K562 (cell line): ENCODE measurements around the gene ITK. TPM values are rescaled to one million over a fixed set of nuclear protein-coding genes. Genes with fewer than 3 reads are reported as not detected.

Experiments
- CBX5 ChIP-seq: IDR thresholded peaks from 2 replicates; pipeline ENCODE4 v1.6.1; 2014; ENCODE audit warnings: low read depth, borderline replicate concordance
- CREM ChIP-seq: IDR thresholded peaks from 2 replicates; pipeline ENCODE4 v1.6.1; 2014; ENCODE audit warnings: antibody characterized with exemption, low read depth
- GABPB2 ChIP-seq: fragments of 250-450 bp; sonication (Bioruptor Pico); conservative IDR thresholded peaks from 2 replicates; pipeline ENCODE4 v1.5.1; 2021; ENCODE audit warnings: mild to moderate bottlenecking
- HNRNPUL1 ChIP-seq: fragments of 200-400 bp; formaldehyde crosslinking; IDR thresholded peaks from 2 replicates; pipeline ENCODE4 v1.6.1; 2017; ENCODE audit warnings: low read length
- MGA ChIP-seq: fragments of 450-650 bp; IDR thresholded peaks from 2 replicates; pipeline ENCODE4 v1.6.1; 2016; ENCODE audit warnings: mild to moderate bottlenecking, moderate library complexity
- NR1H2 ChIP-seq: sonication (generic); formaldehyde crosslinking; IDR thresholded peaks from 2 replicates; pipeline ENCODE4 v1.4.0; 2020; ENCODE audit warnings: mild to moderate bottlenecking, missing genetic modification reagents
- ZNF696 ChIP-seq: fragments of 250-450 bp; sonication (Bioruptor Pico); conservative IDR thresholded peaks from 2 replicates; pipeline ENCODE4 v1.4.0; 2020; ENCODE audit warnings: mild to moderate bottlenecking, moderate library complexity
- polyA plus RNA-seq, 8 experiments: library from polyadenylated mRNA; depleted of rRNA in 4 of 8; stranded (reverse) in 5 of 8; unstranded in 3 of 8; fragments of >200 nt; fragmentation: Nextera tagmentation in 2 of 8; fragmentation: Illumina TruSeq in 1 of 8; extraction: Ambion mirVana in 2 of 8; extraction: Trizol in 1 of 8; gene quantifications; 2 replicates each; pipeline versions ENCODE4 v1.2.1 to v1.2.3, GENCODE V29; 2011 to 2014; ENCODE audit warnings: inconsistent platforms in 1 of 8, missing spikeins in 1 of 8
- total RNA-seq, 7 experiments: library from RNA; depleted of rRNA in 6 of 7; stranded (reverse); fragments of >200 nt in 6 of 7; fragmentation: Illumina TruSeq in 2 of 7; extraction: Trizol in 2 of 7; gene quantifications; 2 replicates each; pipeline versions ENCODE4 v1.2.1 to v1.2.3, GENCODE V29; 2011 to 2021; ENCODE audit warnings: low replicate concordance in 1 of 7
- TF ChIP-seq, protein P1 (sequence below): sonication (generic); formaldehyde crosslinking; IDR thresholded peaks from 2 replicates; pipeline ENCODE4 v1.8.0; 2022; ENCODE audit warnings: mild to moderate bottlenecking, missing genetic modification reagents
- TF ChIP-seq, protein P2 (sequence below): fragments of 450-650 bp; formaldehyde crosslinking; IDR thresholded peaks from 2 replicates; pipeline ENCODE4 v1.4.0; 2022; ENCODE audit warnings: missing genetic modification characterization
- TF ChIP-seq, protein P3 (sequence below): sonication (generic); formaldehyde crosslinking; IDR thresholded peaks from 2 replicates; pipeline ENCODE4 v1.8.1; 2023; ENCODE audit warnings: mild to moderate bottlenecking, missing genetic modification reagents

The ITK gene
- total and polyA plus RNA-seq, 9 of the 15 experiments (the other 6 are each of a cell fraction or from before 2014, with no cell fraction given): 0.04 to 0.75 TPM; not detected in 7

DNA sequence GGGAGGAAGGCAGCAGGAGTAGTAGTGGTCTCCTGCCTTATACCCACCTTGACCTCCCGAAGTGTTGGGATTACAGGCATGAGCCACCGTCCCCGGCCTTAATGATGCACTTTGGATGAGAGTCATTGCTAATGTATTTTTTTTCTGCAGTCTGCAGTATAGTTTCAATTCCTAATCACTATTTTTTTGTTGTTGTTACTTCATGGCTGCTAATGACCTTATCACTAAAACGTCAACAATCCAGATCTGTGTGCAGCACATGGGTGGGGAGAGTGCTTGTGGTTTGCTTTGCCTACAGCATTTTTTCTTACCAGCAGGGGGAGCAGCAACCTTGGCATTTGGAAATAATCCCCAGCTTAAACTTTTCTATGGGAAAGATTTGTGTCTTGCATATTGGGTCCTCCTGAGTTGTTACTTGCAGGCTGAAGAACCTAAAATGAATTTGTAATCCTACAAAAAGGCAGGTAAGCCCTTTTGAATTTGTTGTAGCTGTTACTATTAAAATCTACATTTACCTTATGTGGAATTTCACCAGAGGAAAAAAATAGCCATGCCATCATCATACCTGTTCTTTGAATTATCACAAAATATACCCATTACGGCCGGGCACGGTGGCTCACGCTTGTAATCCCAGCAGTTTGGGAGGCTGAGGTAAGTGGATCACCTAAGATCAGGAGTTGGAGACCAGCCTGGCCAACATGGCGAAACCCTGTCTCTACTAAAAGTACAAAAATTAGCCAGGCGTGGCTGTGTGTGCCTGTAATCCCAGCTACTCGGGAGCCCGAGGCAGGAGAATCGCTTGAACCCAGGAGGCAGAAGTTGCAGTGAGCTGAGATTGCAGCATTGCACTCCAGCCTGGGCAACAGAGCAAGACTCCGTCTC, 31.7 kb upstream of the ITK start (continued):
- TF ChIP-seq, protein P1, sequence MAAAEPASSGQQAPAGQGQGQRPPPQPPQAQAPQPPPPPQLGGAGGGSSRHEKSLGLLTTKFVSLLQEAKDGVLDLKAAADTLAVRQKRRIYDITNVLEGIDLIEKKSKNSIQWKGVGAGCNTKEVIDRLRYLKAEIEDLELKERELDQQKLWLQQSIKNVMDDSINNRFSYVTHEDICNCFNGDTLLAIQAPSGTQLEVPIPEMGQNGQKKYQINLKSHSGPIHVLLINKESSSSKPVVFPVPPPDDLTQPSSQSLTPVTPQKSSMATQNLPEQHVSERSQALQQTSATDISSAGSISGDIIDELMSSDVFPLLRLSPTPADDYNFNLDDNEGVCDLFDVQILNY (CRISPR knock-in tag): no peak
- TF ChIP-seq, protein P2, sequence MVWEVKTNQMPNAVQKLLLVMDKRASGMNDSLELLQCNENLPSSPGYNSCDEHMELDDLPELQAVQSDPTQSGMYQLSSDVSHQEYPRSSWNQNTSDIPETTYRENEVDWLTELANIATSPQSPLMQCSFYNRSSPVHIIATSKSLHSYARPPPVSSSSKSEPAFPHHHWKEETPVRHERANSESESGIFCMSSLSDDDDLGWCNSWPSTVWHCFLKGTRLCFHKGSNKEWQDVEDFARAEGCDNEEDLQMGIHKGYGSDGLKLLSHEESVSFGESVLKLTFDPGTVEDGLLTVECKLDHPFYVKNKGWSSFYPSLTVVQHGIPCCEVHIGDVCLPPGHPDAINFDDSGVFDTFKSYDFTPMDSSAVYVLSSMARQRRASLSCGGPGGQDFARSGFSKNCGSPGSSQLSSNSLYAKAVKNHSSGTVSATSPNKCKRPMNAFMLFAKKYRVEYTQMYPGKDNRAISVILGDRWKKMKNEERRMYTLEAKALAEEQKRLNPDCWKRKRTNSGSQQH: no peak
- no peak for TF ChIP-seq HNRNPUL1
- no peak for TF ChIP-seq GABPB2 (CRISPR knock-in tag)
- TF ChIP-seq, protein P3, sequence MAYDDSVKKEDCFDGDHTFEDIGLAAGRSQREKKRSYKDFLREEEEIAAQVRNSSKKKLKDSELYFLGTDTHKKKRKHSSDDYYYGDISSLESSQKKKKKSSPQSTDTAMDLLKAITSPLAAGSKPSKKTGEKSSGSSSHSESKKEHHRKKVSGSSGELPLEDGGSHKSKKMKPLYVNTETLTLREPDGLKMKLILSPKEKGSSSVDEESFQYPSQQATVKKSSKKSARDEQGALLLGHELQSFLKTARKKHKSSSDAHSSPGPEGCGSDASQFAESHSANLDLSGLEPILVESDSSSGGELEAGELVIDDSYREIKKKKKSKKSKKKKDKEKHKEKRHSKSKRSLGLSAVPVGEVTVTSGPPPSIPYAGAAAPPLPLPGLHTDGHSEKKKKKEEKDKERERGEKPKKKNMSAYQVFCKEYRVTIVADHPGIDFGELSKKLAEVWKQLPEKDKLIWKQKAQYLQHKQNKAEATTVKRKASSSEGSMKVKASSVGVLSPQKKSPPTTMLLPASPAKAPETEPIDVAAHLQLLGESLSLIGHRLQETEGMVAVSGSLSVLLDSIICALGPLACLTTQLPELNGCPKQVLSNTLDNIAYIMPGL (CRISPR knock-in tag): no peak
- TF ChIP-seq NR1H2 (CRISPR knock-in tag): no peak
- peak; percentile 35; the same call in 1 of the 2 replicates for TF ChIP-seq MGA
- peak; percentile 64 for TF ChIP-seq CREM
- no peak for TF ChIP-seq CBX5
- no peak for TF ChIP-seq ZNF696 (CRISPR knock-in tag)
